ENCODE results near the gene LRCH4. TPM values are rescaled to one million over a fixed set of nuclear protein-coding genes. Genes with fewer than 3 reads are reported as not detected.
"Not testable (repeated sequence)": the region's sequence is repeated elsewhere in the genome, so short reads cannot be mapped to it uniquely, and the experiment has no call there.

LRCH4 gene
- total and polyA plus RNA-seq, 2 experiments from 2014 or later = 103 to 108 TPM

GRCh38 chr7:100540073-100540723, 45.7 kb downstream of the LRCH4 start:
- H3K36me3 ChIP-seq = no peaks in the 10 kb centered on the region
- no peaks in the 10 kb centered on the region for H3K27me3 ChIP-seq
- H3K27ac ChIP-seq = no peak overlapping the region
- TF ChIP-seq CTCF (IDR thresholded peaks at IDR 0.05; ENCODE audit: low read depth, low read length) = no peak
- no peak for DNase-seq (ENCODE audit: low read depth in 1 of 2, low spot score in 1 of 2)
- peak overlapping the region; percentile 48 for H3K4me3 ChIP-seq
- peaks cover 9% of the 10 kb centered on the region for H3K4me1 ChIP-seq (ENCODE audit: low read depth)
- no peaks in the 10 kb centered on the region for H3K9me3 ChIP-seq (ENCODE audit: low read depth)

- Histone ChIP-seq H3K36me3 (no peaks in the 10 kb centered on the region), H3K4me3 (peak overlapping the region; percentile 48), H3K9me3 (ENCODE audit: low read depth) (no peaks in the 10 kb centered on the region), H3K4me1 (ENCODE audit: low read depth) (peaks cover 2% of the 10 kb centered on the region), H3K27ac (peak overlapping the region; percentile 7), H3K27me3 (no peaks in the 10 kb centered on the region)
- TF ChIP-seq CTCF (IDR thresholded peaks at IDR 0.05; ENCODE audit: low read depth, low read length) = no peak
- no peak for DNase-seq (ENCODE audit: low read depth in 1 of 2, low spot score in 1 of 2)
Measured at GRCh38 chr7:100539436-100540006, 46.4 kb downstream of the LRCH4 start.

GRCh38 chr7:100538654-100539435, 47.1 kb downstream of the LRCH4 start, which contains the start of gene AGFG2:
TSS of gene AGFG2 (plus strand) at chr7:100539203. CDS start at chr7:100539347, 144 bp downstream.
- TF ChIP-seq CTCF (IDR thresholded peaks at IDR 0.05; ENCODE audit: low read depth, low read length) = no peak
- DNase-seq (ENCODE audit: low read depth in 1 of 2, low spot score in 1 of 2) = peak; percentile 100
- Histone ChIP-seq H3K9me3 (ENCODE audit: low read depth) (no peaks in the 10 kb centered on the region), H3K27me3 (no peaks in the 10 kb centered on the region), H3K36me3 (no peaks in the 10 kb centered on the region), H3K27ac (peak within 1 kb of the TSS; percentile 52), H3K4me3 (peak within 1 kb of the TSS; percentile 48), H3K4me1 (ENCODE audit: low read depth) (no peaks in the 10 kb centered on the region)

- peak overlapping the region; percentile 52 for H3K27ac ChIP-seq
- H3K9me3 ChIP-seq (ENCODE audit: low read depth) = no peaks in the 10 kb centered on the region
- no peaks in the 10 kb centered on the region for H3K4me1 ChIP-seq (ENCODE audit: low read depth)
- H3K36me3 ChIP-seq = no peaks in the 10 kb centered on the region
- no peak for TF ChIP-seq CTCF (IDR thresholded peaks at IDR 0.05; ENCODE audit: low read depth, low read length)
- H3K4me3 ChIP-seq = peak overlapping the region; percentile 15
- DNase-seq (ENCODE audit: low read depth in 1 of 2, low spot score in 1 of 2) = no peak
- H3K27me3 ChIP-seq = no peaks in the 10 kb centered on the region
Measured at GRCh38 chr7:100538348-100538653, 47.6 kb downstream of the LRCH4 start.

GRCh38 chr7:100536695-100537094, 49.2 kb downstream of the LRCH4 start:
- H3K4me3 ChIP-seq; H3K27ac ChIP-seq; H3K27me3 ChIP-seq; H3K4me1 ChIP-seq (ENCODE audit: low read depth); DNase-seq (ENCODE audit: low read depth in 1 of 2, low spot score in 1 of 2); H3K36me3 ChIP-seq; H3K9me3 ChIP-seq (ENCODE audit: low read depth): not testable (repeated sequence)

- H3K27ac ChIP-seq; H3K4me3 ChIP-seq; H3K36me3 ChIP-seq; DNase-seq (ENCODE audit: low read depth in 1 of 2, low spot score in 1 of 2); H3K27me3 ChIP-seq; H3K4me1 ChIP-seq (ENCODE audit: low read depth); H3K9me3 ChIP-seq (ENCODE audit: low read depth): not testable (repeated sequence)
Measured at GRCh38 chr7:100535982-100536381, 49.9 kb downstream of the LRCH4 start.

Measured in cardiac muscle cell (in vitro differentiated cells and primary cell).